Chondrocyte (in vitro differentiated cells): ENCODE results near the gene UGT1A5. TPM values are rescaled to one million over a fixed set of nuclear protein-coding genes. Genes with fewer than 3 reads are reported as not detected.

Experiments used
- DNase-seq: peaks from one replicate; pipeline ENCODE4 v3.0.0; 2021; ENCODE audit warnings: mixed read lengths, low spot score
- H3K27ac Mint-ChIP-seq: one replicate; pipeline ENCODE4 v1.8.0; 2021; ENCODE audit warnings: mild to moderate bottlenecking, moderate library complexity, mixed read lengths; ENCODE audit not compliant: unreplicated experiment
- H3K27me3 Mint-ChIP-seq: 2 replicates; pipeline ENCODE4 v1.8.0; 2021; ENCODE audit warnings: low read depth, mixed read lengths
- H3K36me3 Mint-ChIP-seq: 2 replicates; pipeline ENCODE4 v1.8.0; 2021; ENCODE audit warnings: low read depth, mixed read lengths
- H3K4me1 Mint-ChIP-seq: 2 replicates; pipeline ENCODE4 v1.8.0; 2021; ENCODE audit warnings: low read depth, mild to moderate bottlenecking, mixed read lengths
- H3K4me3 Mint-ChIP-seq: one replicate; pipeline ENCODE4 v1.8.0; 2021; ENCODE audit warnings: mild to moderate bottlenecking, moderate library complexity, mixed read lengths; ENCODE audit not compliant: unreplicated experiment
- H3K9me3 Mint-ChIP-seq: 2 replicates; pipeline ENCODE4 v1.8.0; 2021; ENCODE audit warnings: low read depth, mixed read lengths
- total RNA-seq: library from RNA; stranded (reverse); gene quantifications from 3 replicates; pipeline ENCODE4 v1.2.1, GENCODE V29; 2021
- TF ChIP-seq, protein P1 (sequence below): fragments of 200-600 bp; sonication (generic); IDR thresholded peaks from 2 replicates; pipeline ENCODE4 v1.5.0; 2021; ENCODE audit warnings: antibody characterized with exemption, mild to moderate bottlenecking, moderate library complexity

Gene UGT1A5
- total RNA-seq, 1 donor from 2014 or later: not detected

DNA sequence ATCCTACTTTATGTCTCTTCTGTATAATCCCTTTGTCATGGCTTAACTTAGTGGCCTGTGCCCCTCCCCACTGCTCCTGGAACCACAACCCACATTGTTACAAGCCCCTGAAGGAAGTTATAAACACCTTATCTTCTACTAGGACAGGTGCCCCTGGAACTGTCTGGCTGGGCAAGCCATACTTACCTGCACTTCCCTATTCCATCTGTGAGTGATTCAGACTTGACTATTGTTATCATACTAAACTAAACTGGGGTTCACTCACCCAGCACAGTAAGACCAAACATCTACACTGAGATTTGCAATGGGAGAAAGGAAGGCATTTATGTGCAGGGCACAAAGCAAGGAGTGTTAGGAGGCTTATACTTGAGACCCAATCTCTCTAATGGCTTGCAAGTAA lies 23.7 kb upstream of the UGT1A5 start:
- peaks cover 2% of the 10 kb centered on the region for H3K36me3 Mint-ChIP-seq
- TF ChIP-seq, protein P1, sequence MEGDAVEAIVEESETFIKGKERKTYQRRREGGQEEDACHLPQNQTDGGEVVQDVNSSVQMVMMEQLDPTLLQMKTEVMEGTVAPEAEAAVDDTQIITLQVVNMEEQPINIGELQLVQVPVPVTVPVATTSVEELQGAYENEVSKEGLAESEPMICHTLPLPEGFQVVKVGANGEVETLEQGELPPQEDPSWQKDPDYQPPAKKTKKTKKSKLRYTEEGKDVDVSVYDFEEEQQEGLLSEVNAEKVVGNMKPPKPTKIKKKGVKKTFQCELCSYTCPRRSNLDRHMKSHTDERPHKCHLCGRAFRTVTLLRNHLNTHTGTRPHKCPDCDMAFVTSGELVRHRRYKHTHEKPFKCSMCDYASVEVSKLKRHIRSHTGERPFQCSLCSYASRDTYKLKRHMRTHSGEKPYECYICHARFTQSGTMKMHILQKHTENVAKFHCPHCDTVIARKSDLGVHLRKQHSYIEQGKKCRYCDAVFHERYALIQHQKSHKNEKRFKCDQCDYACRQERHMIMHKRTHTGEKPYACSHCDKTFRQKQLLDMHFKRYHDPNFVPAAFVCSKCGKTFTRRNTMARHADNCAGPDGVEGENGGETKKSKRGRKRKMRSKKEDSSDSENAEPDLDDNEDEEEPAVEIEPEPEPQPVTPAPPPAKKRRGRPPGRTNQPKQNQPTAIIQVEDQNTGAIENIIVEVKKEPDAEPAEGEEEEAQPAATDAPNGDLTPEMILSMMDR: no peak
- no peak overlapping the region for H3K4me3 Mint-ChIP-seq
- H3K27me3 Mint-ChIP-seq: no peaks in the 10 kb centered on the region
- DNase-seq: no peak
- no peaks in the 10 kb centered on the region for H3K9me3 Mint-ChIP-seq
- no peak overlapping the region for H3K27ac Mint-ChIP-seq
- H3K4me1 Mint-ChIP-seq: no peaks in the 10 kb centered on the region

DNA sequence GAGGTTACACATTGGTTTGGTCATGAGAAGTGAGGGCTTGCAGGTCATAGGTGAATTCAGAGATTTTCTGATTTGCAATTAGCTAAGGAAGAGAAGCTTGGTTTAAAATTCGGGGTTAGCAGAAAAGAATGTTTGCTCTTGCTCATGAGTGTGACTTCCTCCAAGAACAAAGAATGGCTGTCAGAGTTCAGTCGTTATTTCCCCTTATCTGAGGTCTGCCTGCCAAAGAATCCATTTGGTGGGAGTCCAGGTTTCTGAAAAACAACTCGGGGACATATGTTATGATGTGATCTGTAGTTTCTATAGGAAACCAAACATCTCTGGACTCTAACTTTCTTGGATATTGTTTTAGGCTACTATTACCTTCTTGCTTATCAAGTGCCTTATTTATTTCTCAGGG lies 23.2 kb upstream of the UGT1A5 start:
- no peak overlapping the region for H3K27ac Mint-ChIP-seq
- no peaks in the 10 kb centered on the region for H3K27me3 Mint-ChIP-seq
- H3K4me1 Mint-ChIP-seq: no peaks in the 10 kb centered on the region
- no peak overlapping the region for H3K4me3 Mint-ChIP-seq
- no peaks in the 10 kb centered on the region for H3K9me3 Mint-ChIP-seq
- peaks cover 2% of the 10 kb centered on the region for H3K36me3 Mint-ChIP-seq
- no peak for DNase-seq
- TF ChIP-seq, protein P1: no peak

DNA sequence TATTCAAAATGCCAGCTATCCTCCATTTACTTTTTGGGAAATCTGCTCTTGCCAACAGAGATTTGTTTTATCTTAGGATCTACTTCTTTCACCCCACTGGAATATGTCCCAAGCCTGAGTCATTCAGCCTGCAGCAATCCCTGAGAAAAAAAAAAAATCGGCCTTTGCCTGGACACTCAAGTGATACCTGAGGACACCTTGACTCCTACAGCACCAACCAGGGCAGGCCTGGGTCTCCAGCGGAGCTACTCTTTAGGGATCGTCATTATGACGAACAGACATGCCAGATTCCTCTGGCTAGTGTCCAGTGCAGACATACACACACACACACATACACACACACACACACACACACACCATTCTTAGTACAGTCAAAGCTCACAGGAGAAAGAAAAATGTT lies 22.3 kb upstream of the UGT1A5 start:
- DNase-seq: no peak
- TF ChIP-seq, protein P1: no peak
- H3K4me1 Mint-ChIP-seq: no peaks in the 10 kb centered on the region
- H3K27ac Mint-ChIP-seq: no peak overlapping the region
- no peaks in the 10 kb centered on the region for H3K27me3 Mint-ChIP-seq
- peaks cover 2% of the 10 kb centered on the region for H3K36me3 Mint-ChIP-seq
- H3K4me3 Mint-ChIP-seq: no peak overlapping the region
- no peaks in the 10 kb centered on the region for H3K9me3 Mint-ChIP-seq

DNA sequence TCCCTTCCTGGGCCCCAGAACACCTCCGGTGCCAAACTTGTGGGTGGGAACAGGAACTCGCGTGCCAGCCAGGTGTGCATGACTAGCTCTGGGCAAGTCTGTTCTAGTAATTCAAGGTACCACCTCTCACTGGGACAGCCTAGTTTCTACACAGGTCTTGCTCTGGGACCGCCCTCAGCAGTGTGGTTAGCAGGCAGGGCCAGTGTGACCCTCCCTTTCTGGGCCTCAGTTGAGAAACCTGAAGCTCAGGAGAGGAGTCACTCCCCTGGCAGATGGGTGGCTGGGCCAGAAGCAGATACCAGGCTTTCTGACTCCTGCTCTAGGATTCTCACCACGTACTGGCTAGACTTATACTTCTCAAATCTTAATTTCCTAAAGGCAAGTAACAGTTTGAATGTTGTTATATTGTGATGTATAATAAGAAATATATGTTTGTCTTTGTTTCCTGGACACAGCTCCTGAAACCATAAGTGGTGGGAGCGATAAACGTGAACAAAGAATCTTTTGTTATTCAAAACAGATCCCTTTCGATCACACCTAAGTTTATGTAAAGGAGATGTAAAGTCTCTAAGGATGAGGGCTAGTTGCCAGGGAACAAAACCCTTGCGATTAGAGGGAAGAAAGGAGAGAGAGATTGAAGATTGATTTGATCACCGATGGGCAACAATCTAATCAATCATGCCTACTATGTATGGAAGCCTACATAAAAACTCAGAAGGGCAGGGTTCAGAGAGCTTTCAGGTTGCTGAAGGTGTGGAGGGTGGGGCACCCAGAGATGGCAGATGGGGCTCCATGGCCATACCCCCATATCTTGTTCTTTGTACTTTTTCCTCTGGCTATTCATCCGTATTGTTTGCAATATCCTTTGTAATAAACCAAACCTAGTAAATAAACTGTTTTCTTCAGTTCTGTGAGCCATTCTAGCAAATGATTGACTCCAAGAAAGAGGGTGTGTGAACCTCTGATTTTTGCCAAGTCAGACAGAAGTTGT lies 21.0 kb upstream of the UGT1A5 start:
- Mint-ChIP-seq H3K27ac (no peak overlapping the region), H3K27me3 (no peaks in the 10 kb centered on the region), H3K4me1 (no peaks in the 10 kb centered on the region), H3K9me3 (no peaks in the 10 kb centered on the region), H3K36me3 (peaks cover under 1% of the 10 kb centered on the region), H3K4me3 (no peak overlapping the region)
- TF ChIP-seq, protein P1: no peak
- no peak for DNase-seq

DNA sequence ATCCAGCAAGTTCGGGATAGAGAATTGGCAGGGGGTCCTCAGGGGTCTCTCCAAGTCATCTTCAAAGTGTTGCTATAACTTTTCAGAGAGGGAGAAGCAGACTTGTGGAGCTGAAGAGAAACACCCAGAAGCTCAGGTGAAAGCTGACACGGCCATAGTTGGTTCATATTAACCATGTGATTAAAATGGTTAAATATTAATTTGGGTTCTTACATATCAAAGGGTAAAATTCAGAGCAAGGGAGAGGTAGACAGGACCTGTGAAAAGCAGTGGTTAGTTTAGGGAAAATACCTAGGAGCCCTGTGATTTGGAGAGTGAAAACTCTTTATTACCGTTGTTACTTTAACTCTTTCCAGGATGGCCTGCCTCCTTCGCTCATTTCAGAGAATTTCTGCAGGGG lies 20.1 kb upstream of the UGT1A5 start, which contains the start of gene UGT1A6:
UGT1A6 (plus strand) TSS at position 243 of the 400 bp plus-strand sequence; CDS start at position 358, 115 bp downstream.
- H3K9me3 Mint-ChIP-seq: no peaks in the 10 kb centered on the region
- DNase-seq: no peak
- TF ChIP-seq, protein P1: no peak
- H3K27ac Mint-ChIP-seq: no peak within 1 kb of the TSS
- H3K4me1 Mint-ChIP-seq: no peaks in the 10 kb centered on the region
- H3K4me3 Mint-ChIP-seq: no peak within 1 kb of the TSS
- H3K27me3 Mint-ChIP-seq: no peaks in the 10 kb centered on the region
- H3K36me3 Mint-ChIP-seq: no peaks in the 10 kb centered on the region
